Measurements from ENCODE around the gene TBRG4. TPM values are rescaled to one million over a fixed set of nuclear protein-coding genes. Genes with fewer than 3 reads are reported as not detected.

Gene TBRG4
- total RNA-seq, 1 donor from 2014 or later = 71.2 TPM

DNA sequence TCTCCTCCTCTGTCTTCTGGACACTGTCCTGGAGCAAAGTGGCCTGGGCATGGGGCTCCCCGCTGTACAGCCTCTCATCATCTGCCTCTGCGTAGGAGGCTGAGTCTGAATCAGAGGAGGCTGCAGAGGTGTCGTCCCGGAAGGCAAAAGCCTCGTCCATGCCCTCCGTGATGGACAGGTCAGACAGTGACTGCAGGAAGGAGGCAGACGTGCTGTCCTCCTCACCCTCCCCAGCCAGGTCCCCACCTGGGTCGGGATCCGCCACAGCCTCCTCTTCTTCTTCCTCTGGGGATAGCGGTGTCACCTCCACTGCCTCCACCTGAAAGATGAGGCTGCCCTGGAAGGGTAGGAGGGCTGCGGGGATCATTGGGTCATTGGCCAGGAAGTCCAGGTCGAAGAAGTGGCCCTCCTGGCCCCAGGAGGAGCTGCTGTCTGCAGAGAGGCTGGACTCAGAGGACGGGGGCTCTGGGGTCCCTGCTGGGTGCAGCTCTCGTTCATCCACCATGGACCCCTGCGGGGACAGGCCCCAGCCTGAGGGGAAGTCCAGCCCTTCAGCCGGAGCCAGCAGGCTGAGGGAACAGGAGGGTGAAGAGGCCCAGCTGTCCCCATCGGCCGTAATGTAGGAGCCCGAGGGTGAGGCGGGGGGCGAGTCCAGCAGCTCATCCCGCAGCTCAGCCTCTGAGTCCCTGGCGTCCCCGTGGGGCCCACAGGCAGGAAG, 26.4 kb downstream of the TBRG4 start:
- no peaks in the 10 kb centered on the region for H3K36me3 ChIP-seq
- no peak for DNase-seq (ENCODE audit: extremely low spot score in 2 of 2)
- no peak overlapping the region for H3K4me3 ChIP-seq
- no peaks in the 10 kb centered on the region for H3K9me3 ChIP-seq
- no peak overlapping the region for H3K27ac ChIP-seq
- TF ChIP-seq, protein P1, sequence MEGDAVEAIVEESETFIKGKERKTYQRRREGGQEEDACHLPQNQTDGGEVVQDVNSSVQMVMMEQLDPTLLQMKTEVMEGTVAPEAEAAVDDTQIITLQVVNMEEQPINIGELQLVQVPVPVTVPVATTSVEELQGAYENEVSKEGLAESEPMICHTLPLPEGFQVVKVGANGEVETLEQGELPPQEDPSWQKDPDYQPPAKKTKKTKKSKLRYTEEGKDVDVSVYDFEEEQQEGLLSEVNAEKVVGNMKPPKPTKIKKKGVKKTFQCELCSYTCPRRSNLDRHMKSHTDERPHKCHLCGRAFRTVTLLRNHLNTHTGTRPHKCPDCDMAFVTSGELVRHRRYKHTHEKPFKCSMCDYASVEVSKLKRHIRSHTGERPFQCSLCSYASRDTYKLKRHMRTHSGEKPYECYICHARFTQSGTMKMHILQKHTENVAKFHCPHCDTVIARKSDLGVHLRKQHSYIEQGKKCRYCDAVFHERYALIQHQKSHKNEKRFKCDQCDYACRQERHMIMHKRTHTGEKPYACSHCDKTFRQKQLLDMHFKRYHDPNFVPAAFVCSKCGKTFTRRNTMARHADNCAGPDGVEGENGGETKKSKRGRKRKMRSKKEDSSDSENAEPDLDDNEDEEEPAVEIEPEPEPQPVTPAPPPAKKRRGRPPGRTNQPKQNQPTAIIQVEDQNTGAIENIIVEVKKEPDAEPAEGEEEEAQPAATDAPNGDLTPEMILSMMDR (IDR thresholded peaks at IDR 0.05) = no peak
- no peak for TF ChIP-seq POLR2A (IDR thresholded peaks at IDR 0.05)
- TF ChIP-seq POLR2AphosphoS5 (IDR thresholded peaks at IDR 0.05; ENCODE audit: insufficient read depth in 1 of 2, low read depth in 1 of 2) = no peak
- H3K4me1 ChIP-seq = peaks cover 21% of the 10 kb centered on the region
- intact Hi-C loops (cut with DNase I) = no loop called here
- H3K27me3 ChIP-seq = no peaks in the 10 kb centered on the region

DNA sequence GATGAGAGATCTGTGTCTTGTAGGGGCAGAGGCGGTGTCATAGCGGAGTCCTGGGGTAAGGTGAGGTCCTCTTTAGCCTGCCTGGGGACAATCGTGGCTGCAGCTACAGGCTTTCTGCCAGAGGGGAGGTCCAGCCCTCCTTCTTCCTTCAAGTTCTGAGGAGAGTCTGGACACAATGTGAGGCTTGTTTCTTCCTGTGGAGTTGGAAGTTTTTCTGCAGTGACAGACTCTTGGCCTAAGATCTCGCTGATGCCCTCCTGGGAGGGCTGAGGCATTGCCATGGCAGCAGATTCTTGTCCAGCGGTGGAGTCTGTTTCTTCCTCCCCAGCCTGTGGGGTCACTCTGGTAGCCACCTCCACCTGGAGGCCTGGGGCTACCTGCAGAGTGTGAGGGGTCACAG, 27.2 kb downstream of the TBRG4 start:
- H3K4me3 ChIP-seq = no peak overlapping the region
- TF ChIP-seq, protein P1 (IDR thresholded peaks at IDR 0.05) = no peak
- TF ChIP-seq POLR2AphosphoS5 (IDR thresholded peaks at IDR 0.05; ENCODE audit: insufficient read depth in 1 of 2, low read depth in 1 of 2) (no peak), POLR2A (IDR thresholded peaks at IDR 0.05) (no peak)
- H3K4me1 ChIP-seq = peaks cover 17% of the 10 kb centered on the region
- intact Hi-C loops (cut with DNase I) = no loop called here
- no peak for DNase-seq (ENCODE audit: extremely low spot score in 2 of 2)
- no peaks in the 10 kb centered on the region for H3K36me3 ChIP-seq
- H3K9me3 ChIP-seq = no peaks in the 10 kb centered on the region
- H3K27me3 ChIP-seq = no peaks in the 10 kb centered on the region
- H3K27ac ChIP-seq = no peak overlapping the region

DNA sequence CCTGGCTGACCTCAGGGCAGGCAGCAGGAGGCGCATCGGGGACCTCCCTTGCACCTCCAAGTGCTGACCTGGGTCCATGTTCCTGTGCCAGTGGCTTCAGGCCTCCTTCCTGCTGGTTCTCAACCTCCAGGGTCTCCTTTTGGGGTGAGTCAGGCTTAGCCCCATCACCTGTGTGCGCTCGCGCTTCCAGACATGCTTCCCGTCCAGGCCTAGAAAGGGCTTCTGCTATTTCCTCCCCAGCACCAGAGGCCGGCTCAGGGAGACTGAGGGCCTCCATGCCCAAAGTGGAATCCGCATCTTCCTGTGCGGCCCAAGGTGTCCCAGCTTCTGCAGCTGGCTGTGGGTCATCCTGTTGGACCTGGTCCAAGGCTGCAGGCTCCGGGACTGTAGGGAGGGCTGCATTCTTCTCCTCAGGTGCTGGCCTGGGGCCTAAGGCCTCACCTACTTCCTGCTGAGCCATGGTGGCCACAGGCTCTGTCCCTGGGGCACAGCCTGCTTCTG, 28.6 kb downstream of the TBRG4 start:
- Histone ChIP-seq H3K4me1 (peaks cover 4% of the 10 kb centered on the region), H3K9me3 (no peaks in the 10 kb centered on the region), H3K4me3 (no peak overlapping the region), H3K27me3 (no peaks in the 10 kb centered on the region), H3K27ac (no peak overlapping the region), H3K36me3 (no peaks in the 10 kb centered on the region)
- no peak for TF ChIP-seq POLR2AphosphoS5 (IDR thresholded peaks at IDR 0.05; ENCODE audit: insufficient read depth in 1 of 2, low read depth in 1 of 2)
- TF ChIP-seq, protein P1 (IDR thresholded peaks at IDR 0.05) = no peak
- no peak for TF ChIP-seq POLR2A (IDR thresholded peaks at IDR 0.05)
- intact Hi-C loops (cut with DNase I) = no loop called here
- no peak for DNase-seq (ENCODE audit: extremely low spot score in 2 of 2)

DNA sequence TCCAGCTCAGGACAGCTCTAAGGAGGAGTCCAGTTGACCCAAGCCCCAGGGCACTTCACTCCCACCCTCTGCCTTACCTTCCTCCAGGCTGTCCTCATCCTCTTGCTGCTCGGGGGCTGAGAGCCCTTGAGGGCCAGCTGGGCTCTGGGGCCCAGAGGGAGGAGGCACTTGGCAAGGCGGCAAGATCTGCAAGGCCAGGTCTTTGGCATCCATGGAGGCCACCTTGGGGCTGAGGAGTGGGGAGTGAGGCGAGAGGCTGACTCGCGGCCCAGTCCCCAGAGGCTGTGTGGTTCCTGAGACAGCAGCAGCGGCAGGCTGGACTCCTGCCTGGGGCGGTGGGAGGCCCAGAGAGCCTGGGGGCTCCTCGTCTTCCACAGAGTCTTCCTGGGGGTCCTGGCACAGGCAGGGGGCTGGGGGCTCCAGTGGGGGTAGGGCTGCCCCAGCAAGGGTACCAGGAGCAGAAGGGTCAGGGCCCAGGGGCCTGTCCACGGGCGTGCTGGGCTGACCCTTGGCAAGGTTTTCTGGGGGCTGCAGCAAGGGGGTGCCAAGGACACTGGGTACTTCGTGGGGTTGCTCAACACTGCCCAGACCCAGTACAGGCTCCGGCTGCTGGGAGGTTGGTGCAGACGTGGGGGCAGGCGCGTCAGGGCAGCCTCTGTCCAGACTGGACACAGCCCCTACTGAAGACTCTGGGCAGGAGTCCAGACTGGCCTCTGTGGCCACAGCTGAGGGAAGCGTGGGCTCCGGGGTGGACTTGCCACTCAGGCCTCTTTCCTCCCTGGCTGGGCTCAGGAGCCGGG, 29.3 kb downstream of the TBRG4 start:
- H3K27ac ChIP-seq = no peak overlapping the region

More for the DNA sequence above, 29.3 kb downstream of the TBRG4 start:
- no peaks in the 10 kb centered on the region for H3K27me3 ChIP-seq
- H3K4me3 ChIP-seq = no peak overlapping the region
- TF ChIP-seq POLR2A (IDR thresholded peaks at IDR 0.05) (no peak), POLR2AphosphoS5 (IDR thresholded peaks at IDR 0.05; ENCODE audit: insufficient read depth in 1 of 2, low read depth in 1 of 2) (no peak)
- TF ChIP-seq, protein P1 (IDR thresholded peaks at IDR 0.05) = no peak
- H3K4me1 ChIP-seq = no peaks in the 10 kb centered on the region
- no peak for DNase-seq (ENCODE audit: extremely low spot score in 2 of 2)
- H3K36me3 ChIP-seq = no peaks in the 10 kb centered on the region
- intact Hi-C loops (cut with DNase I) = no loop called here
- H3K9me3 ChIP-seq = no peaks in the 10 kb centered on the region

Measured in vagina (tissue), 2 donors.